ENCODE results near the gene TRIP4.

TRIP4 gene

GRCh38 chr15:64412216-64412615, 24.6 kb downstream of the TRIP4 start:
- no peak overlapping the region for H2BK5ac ChIP-seq (ENCODE audit: low read depth, low read length, poor library complexity, severe bottlenecking)
- H3K27me3 ChIP-seq (ENCODE audit: control insufficient read depth in 1 of 2, insufficient read depth in 1 of 2, low read length in 2 of 2): no peaks in the 10 kb centered on the region
- no peak overlapping the region for H3K27ac ChIP-seq (ENCODE audit: low read length, poor library complexity, severe bottlenecking)
- no peak overlapping the region for H2AFZ ChIP-seq (ENCODE audit: low read depth, low read length)
- H3K79me1 ChIP-seq (replicated peaks; ENCODE audit: low read length, poor library complexity, severe bottlenecking): peaks cover 18% of the 10 kb centered on the region
- H3K9me3 ChIP-seq (ENCODE audit: control insufficient read depth, low read length): no peaks in the 10 kb centered on the region
- no peak overlapping the region for H2BK120ac ChIP-seq (ENCODE audit: low read depth, low read length)
- H3K14ac ChIP-seq (ENCODE audit: low read length in 2 of 2): no peak overlapping the region
- H3K18ac ChIP-seq (ENCODE audit: low read depth in 1 of 2, low read length in 2 of 2): no peak overlapping the region
- no peak overlapping the region for H3K4me2 ChIP-seq (ENCODE audit: low read length, poor library complexity, severe bottlenecking)
- H3K4ac ChIP-seq (ENCODE audit: low read depth in 1 of 2, low read length in 2 of 2): no peak overlapping the region
- no peak overlapping the region for H3K9ac ChIP-seq (ENCODE audit: low read length)
- DNase-seq: no peak
- 93% methylated on average over 2 of the region's 2 CpGs for WGBS
- H2BK15ac ChIP-seq (ENCODE audit: low read depth, poor library complexity, severe bottlenecking): no peak overlapping the region
- H2BK12ac ChIP-seq (ENCODE audit: low read length in 2 of 2): no peak overlapping the region
- no peak overlapping the region for H4K8ac ChIP-seq (ENCODE audit: low read length)
- no peak overlapping the region for H3K4me3 ChIP-seq (ENCODE audit: insufficient read depth in 1 of 2, low read depth in 1 of 2, low read length in 2 of 2)
- H4K91ac ChIP-seq (ENCODE audit: low read length): no peak overlapping the region
- peaks cover 22 to 83% of the 10 kb centered on the region in 2 experiments for H3K36me3 ChIP-seq (ENCODE audit: control insufficient read depth in 1 of 2, insufficient read depth in 2 of 2, low read depth in 1 of 2, low read length in 2 of 2)
- H3K23ac ChIP-seq (ENCODE audit: low read length in 2 of 2): no peak overlapping the region
- no peaks in the 10 kb centered on the region for H3K4me1 ChIP-seq (ENCODE audit: control insufficient read depth, insufficient read depth, low read depth, low read length)
- H2AK5ac ChIP-seq (ENCODE audit: low read length, severe bottlenecking): no peak overlapping the region

GRCh38 chr15:64422697-64423096, 35.1 kb downstream of the TRIP4 start:
- H3K9ac ChIP-seq (ENCODE audit: low read length): no peak overlapping the region
- no peak overlapping the region for H2BK120ac ChIP-seq (ENCODE audit: low read depth, low read length)
- H3K4ac ChIP-seq (ENCODE audit: low read depth in 1 of 2, low read length in 2 of 2): no peak overlapping the region
- no peak overlapping the region for H2BK5ac ChIP-seq (ENCODE audit: low read depth, low read length, poor library complexity, severe bottlenecking)
- peaks cover 25 to 82% of the 10 kb centered on the region in 2 experiments for H3K36me3 ChIP-seq (ENCODE audit: control insufficient read depth in 1 of 2, insufficient read depth in 2 of 2, low read depth in 1 of 2, low read length in 2 of 2)
- H3K14ac ChIP-seq (ENCODE audit: low read length in 2 of 2): no peak overlapping the region
- no peak overlapping the region for H3K27ac ChIP-seq (ENCODE audit: low read length, poor library complexity, severe bottlenecking)
- H3K23ac ChIP-seq (ENCODE audit: low read length in 2 of 2): no peak overlapping the region
- no peaks in the 10 kb centered on the region for H3K9me3 ChIP-seq (ENCODE audit: control insufficient read depth, low read length)
- H4K91ac ChIP-seq (ENCODE audit: low read length): no peak overlapping the region
- no peak overlapping the region for H2AFZ ChIP-seq (ENCODE audit: low read depth, low read length)
- no peak for DNase-seq
- WGBS: no CpG with 5 or more reads among the region's 2 CpGs
- H3K4me2 ChIP-seq (ENCODE audit: low read length, poor library complexity, severe bottlenecking): no peak overlapping the region
- H3K27me3 ChIP-seq (ENCODE audit: control insufficient read depth in 1 of 2, insufficient read depth in 1 of 2, low read length in 2 of 2): no peaks in the 10 kb centered on the region
- H2AK5ac ChIP-seq (ENCODE audit: low read length, severe bottlenecking): no peak overlapping the region
- no peak overlapping the region for H2BK15ac ChIP-seq (ENCODE audit: low read depth, poor library complexity, severe bottlenecking)
- no peak overlapping the region for H4K8ac ChIP-seq (ENCODE audit: low read length)
- no peak overlapping the region for H3K4me3 ChIP-seq (ENCODE audit: insufficient read depth in 1 of 2, low read depth in 1 of 2, low read length in 2 of 2)
- H3K4me1 ChIP-seq (ENCODE audit: control insufficient read depth, insufficient read depth, low read depth, low read length): no peaks in the 10 kb centered on the region
- no peak overlapping the region for H2BK12ac ChIP-seq (ENCODE audit: low read length in 2 of 2)
- no peak overlapping the region for H3K18ac ChIP-seq (ENCODE audit: low read depth in 1 of 2, low read length in 2 of 2)
- peaks cover 6% of the 10 kb centered on the region for H3K79me1 ChIP-seq (replicated peaks; ENCODE audit: low read length, poor library complexity, severe bottlenecking)

DNA sequence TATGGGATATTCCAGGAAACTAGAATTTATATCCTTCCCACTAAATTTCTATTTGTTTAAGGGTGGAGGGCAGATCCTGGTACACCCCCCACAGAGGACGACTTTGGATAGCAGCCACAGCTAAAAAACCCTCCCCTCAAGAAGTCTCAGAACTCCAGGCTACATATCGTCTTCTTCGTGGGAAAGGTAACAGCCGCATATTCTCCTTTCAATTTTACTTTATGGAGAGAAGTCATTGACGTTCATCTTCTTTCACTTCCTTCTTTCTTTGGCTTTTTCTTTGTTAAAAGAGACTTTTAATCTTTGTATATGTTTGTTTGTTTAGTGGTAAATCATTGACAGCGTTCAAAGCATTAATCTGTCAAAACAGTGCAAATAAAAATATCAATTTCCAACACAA, 36.3 kb downstream of the TRIP4 start:
- Histone ChIP-seq H2AK5ac (ENCODE audit: low read length, severe bottlenecking) (no peak overlapping the region), H4K91ac (ENCODE audit: low read length) (no peak overlapping the region), H3K4ac (ENCODE audit: low read depth in 1 of 2, low read length in 2 of 2) (no peak overlapping the region), H3K18ac (ENCODE audit: low read depth in 1 of 2, low read length in 2 of 2) (no peak overlapping the region), H2BK15ac (ENCODE audit: low read depth, poor library complexity, severe bottlenecking) (no peak overlapping the region), H3K14ac (ENCODE audit: low read length in 2 of 2) (no peak overlapping the region), H3K4me3 (ENCODE audit: insufficient read depth in 1 of 2, low read depth in 1 of 2, low read length in 2 of 2) (no peak overlapping the region), H2BK5ac (ENCODE audit: low read depth, low read length, poor library complexity, severe bottlenecking) (no peak overlapping the region), H2BK12ac (ENCODE audit: low read length in 2 of 2) (no peak overlapping the region), H3K23ac (ENCODE audit: low read length in 2 of 2) (no peak overlapping the region), H3K27ac (ENCODE audit: low read length, poor library complexity, severe bottlenecking) (no peak overlapping the region), H3K9me3 (ENCODE audit: control insufficient read depth, low read length) (no peaks in the 10 kb centered on the region), H3K4me2 (ENCODE audit: low read length, poor library complexity, severe bottlenecking) (no peak overlapping the region), H3K27me3 (ENCODE audit: control insufficient read depth in 1 of 2, insufficient read depth in 1 of 2, low read length in 2 of 2) (no peaks in the 10 kb centered on the region), H2BK120ac (ENCODE audit: low read depth, low read length) (no peak overlapping the region), H3K9ac (ENCODE audit: low read length) (no peak overlapping the region), H4K8ac (ENCODE audit: low read length) (no peak overlapping the region), H3K36me3 (ENCODE audit: control insufficient read depth in 1 of 2, insufficient read depth in 2 of 2, low read depth in 1 of 2, low read length in 2 of 2) (peaks cover 28 to 81% of the 10 kb centered on the region in 2 experiments), H2AFZ (ENCODE audit: low read depth, low read length) (no peak overlapping the region), H3K4me1 (ENCODE audit: control insufficient read depth, insufficient read depth, low read depth, low read length) (no peaks in the 10 kb centered on the region), H3K79me1 (replicated peaks; ENCODE audit: low read length, poor library complexity, severe bottlenecking) (peaks cover 6% of the 10 kb centered on the region)
- no peak for DNase-seq
- 90% methylated on average over 1 of the region's 6 CpGs for WGBS

- no peak overlapping the region for H4K91ac ChIP-seq (ENCODE audit: low read length)
- H3K27ac ChIP-seq (ENCODE audit: low read length, poor library complexity, severe bottlenecking): no peak overlapping the region
- peaks cover 6% of the 10 kb centered on the region for H3K79me1 ChIP-seq (replicated peaks; ENCODE audit: low read length, poor library complexity, severe bottlenecking)
- H3K4me2 ChIP-seq (ENCODE audit: low read length, poor library complexity, severe bottlenecking): no peak overlapping the region
- no peak overlapping the region for H3K4ac ChIP-seq (ENCODE audit: low read depth in 1 of 2, low read length in 2 of 2)
- peaks cover 23 to 73% of the 10 kb centered on the region in 2 experiments for H3K36me3 ChIP-seq (ENCODE audit: control insufficient read depth in 1 of 2, insufficient read depth in 2 of 2, low read depth in 1 of 2, low read length in 2 of 2)
- H3K14ac ChIP-seq (ENCODE audit: low read length in 2 of 2): no peak overlapping the region
- H3K9ac ChIP-seq (ENCODE audit: low read length): no peak overlapping the region
- no peak overlapping the region for H2BK12ac ChIP-seq (ENCODE audit: low read length in 2 of 2)
- H4K8ac ChIP-seq (ENCODE audit: low read length): no peak overlapping the region
- no peak overlapping the region for H2AFZ ChIP-seq (ENCODE audit: low read depth, low read length)
- no peaks in the 10 kb centered on the region for H3K9me3 ChIP-seq (ENCODE audit: control insufficient read depth, low read length)
- no peak overlapping the region for H2BK120ac ChIP-seq (ENCODE audit: low read depth, low read length)
- H2AK5ac ChIP-seq (ENCODE audit: low read length, severe bottlenecking): no peak overlapping the region
- no peak for DNase-seq
- H3K27me3 ChIP-seq (ENCODE audit: control insufficient read depth in 1 of 2, insufficient read depth in 1 of 2, low read length in 2 of 2): no peaks in the 10 kb centered on the region
- no peak overlapping the region for H3K23ac ChIP-seq (ENCODE audit: low read length in 2 of 2)
- no peak overlapping the region for H2BK5ac ChIP-seq (ENCODE audit: low read depth, low read length, poor library complexity, severe bottlenecking)
- H3K4me3 ChIP-seq (ENCODE audit: insufficient read depth in 1 of 2, low read depth in 1 of 2, low read length in 2 of 2): no peak overlapping the region
- no peak overlapping the region for H2BK15ac ChIP-seq (ENCODE audit: low read depth, poor library complexity, severe bottlenecking)
- 99% methylated on average over 3 of the region's 3 CpGs for WGBS
- no peaks in the 10 kb centered on the region for H3K4me1 ChIP-seq (ENCODE audit: control insufficient read depth, insufficient read depth, low read depth, low read length)
- no peak overlapping the region for H3K18ac ChIP-seq (ENCODE audit: low read depth in 1 of 2, low read length in 2 of 2)
Observed at GRCh38 chr15:64425221-64425620, 37.6 kb downstream of the TRIP4 start.
